NCI-H2196 (cell line): ENCODE measurements around the gene LRP1B.

ENCODE experiments used
- DNase-seq: peaks from one replicate; lab custom pipeline; 2025; ENCODE audit not compliant: unreplicated experiment; lab: John Stamatoyannopoulos, UW

The LRP1B gene

GRCh38 chr2:142042536-142043199, 88.1 kb downstream of the LRP1B start:
- DNase-seq, result no peak

GRCh38 chr2:142041996-142042395, 88.8 kb downstream of the LRP1B start:
- DNase-seq, result no peak

- no peak for DNase-seq
These were observed 89.7 kb downstream of the LRP1B start for GRCh38 chr2:142041105-142041504.

- DNase-seq, result no peak
These were observed 90.3 kb downstream of the LRP1B start for GRCh38 chr2:142040556-142040955.

- no peak for DNase-seq
These were observed 92.0 kb downstream of the LRP1B start for GRCh38 chr2:142038826-142039225.

GRCh38 chr2:142037744-142038143, 93.1 kb downstream of the LRP1B start:
- DNase-seq, result no peak

- no peak for DNase-seq
These were observed 93.8 kb downstream of the LRP1B start for GRCh38 chr2:142037066-142037465.

GRCh38 chr2:142033393-142033792, 97.4 kb downstream of the LRP1B start:
- no peak for DNase-seq

GRCh38 chr2:142031656-142032055, 99.2 kb downstream of the LRP1B start:
- no peak for DNase-seq

- no peak for DNase-seq
These were observed 100.1 kb downstream of the LRP1B start for GRCh38 chr2:142030735-142031134.

- no peak for DNase-seq
These were observed 100.8 kb downstream of the LRP1B start for GRCh38 chr2:142029974-142030373.

GRCh38 chr2:142025394-142025793, 105.4 kb downstream of the LRP1B start:
- DNase-seq, result no peak

GRCh38 chr2:142020368-142020767, 110.4 kb downstream of the LRP1B start:
- DNase-seq, result no peak

GRCh38 chr2:142014536-142014935, 116.3 kb downstream of the LRP1B start:
- DNase-seq, result no peak

GRCh38 chr2:142012797-142013196, 118.0 kb downstream of the LRP1B start:
- no peak for DNase-seq

GRCh38 chr2:142010477-142011270, 120.1 kb downstream of the LRP1B start:
- DNase-seq, result no peak

GRCh38 chr2:142008135-142008744, 122.6 kb downstream of the LRP1B start:
- no peak for DNase-seq

- DNase-seq, result no peak
These were observed 136.8 kb downstream of the LRP1B start for GRCh38 chr2:141994066-141994465.

- DNase-seq, result no peak
These were observed 138.1 kb downstream of the LRP1B start for GRCh38 chr2:141992695-141993094.

GRCh38 chr2:141968433-141968832, 162.4 kb downstream of the LRP1B start:
- no peak for DNase-seq

GRCh38 chr2:141967980-141968379, 162.8 kb downstream of the LRP1B start:
- DNase-seq, result no peak

- no peak for DNase-seq
These were observed 163.3 kb downstream of the LRP1B start for GRCh38 chr2:141967503-141967902.
